ENCODE results near the gene EHBP1.

Gene EHBP1

GRCh38 chr2:62822549-62822948, 117.0 kb downstream of the EHBP1 start:
- DNase-seq (ENCODE audit: low read depth): no peak

- DNase-seq (ENCODE audit: low read depth): no peak
Observed at GRCh38 chr2:62824388-62824787, 118.9 kb downstream of the EHBP1 start.

- peak; percentile 78 for DNase-seq (ENCODE audit: low read depth)
Observed at GRCh38 chr2:62826141-62826540, 120.6 kb downstream of the EHBP1 start.

DNA sequence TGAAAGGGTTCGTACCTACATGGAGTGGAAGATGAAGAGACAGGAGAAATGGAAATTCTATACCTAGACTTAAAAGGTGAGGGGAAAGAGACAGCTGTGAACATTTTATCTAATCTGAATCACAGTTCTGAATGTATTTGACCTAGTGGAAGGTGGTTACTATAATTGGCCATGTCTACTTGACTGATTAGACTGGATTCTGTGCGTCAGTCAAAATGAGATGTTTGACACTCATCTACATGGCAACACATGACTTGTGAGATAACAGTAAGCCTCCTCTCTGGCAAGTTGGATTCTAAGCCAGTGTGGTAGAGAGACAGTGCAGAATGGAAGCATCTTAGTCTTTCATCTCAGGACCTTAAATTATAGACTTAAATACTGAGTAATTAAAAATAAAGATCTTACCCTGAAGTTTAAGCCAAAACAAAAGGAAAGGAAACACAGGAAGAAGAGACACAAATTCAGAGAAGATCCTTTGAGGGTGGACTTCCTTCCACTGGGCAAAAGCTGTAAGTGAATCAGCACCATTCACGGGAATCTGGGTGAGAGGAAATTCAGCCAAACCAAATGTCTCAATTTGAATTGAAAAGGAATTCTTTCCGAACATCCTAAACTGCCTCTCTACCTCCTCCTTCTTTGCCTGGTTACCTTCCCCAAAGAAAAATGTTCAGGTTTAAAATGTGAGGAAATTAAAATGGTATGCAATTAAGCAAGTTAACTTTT, 121.6 kb downstream of the EHBP1 start:
- no peak for DNase-seq (ENCODE audit: low read depth)

DNA sequence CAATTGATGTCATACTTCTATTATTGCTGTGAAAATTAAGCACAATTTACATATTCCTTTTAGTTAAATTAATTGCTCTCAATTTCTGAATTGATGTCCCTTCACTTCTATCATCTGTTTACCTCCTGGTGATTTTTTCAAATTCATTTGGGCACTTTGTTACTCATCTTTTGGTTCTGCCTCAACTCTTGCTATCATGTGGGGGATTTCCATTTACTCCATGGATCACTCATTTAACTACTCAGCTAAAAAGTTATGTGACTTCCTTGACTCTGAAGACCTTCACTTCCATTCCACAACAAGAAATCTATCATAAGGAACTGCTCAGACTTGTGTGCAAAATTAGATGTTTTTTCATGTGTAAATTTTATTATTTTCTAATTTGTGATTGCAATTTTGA, 126.2 kb downstream of the EHBP1 start:
- DNase-seq (ENCODE audit: low read depth): no peak

GRCh38 chr2:62844311-62845090, 139.0 kb downstream of the EHBP1 start:
- DNase-seq (ENCODE audit: low read depth): no peak

GRCh38 chr2:62845256-62845655, 139.7 kb downstream of the EHBP1 start:
- no peak for DNase-seq (ENCODE audit: low read depth)

- no peak for DNase-seq (ENCODE audit: low read depth)
Observed at GRCh38 chr2:62852254-62852653, 146.7 kb downstream of the EHBP1 start.

DNA sequence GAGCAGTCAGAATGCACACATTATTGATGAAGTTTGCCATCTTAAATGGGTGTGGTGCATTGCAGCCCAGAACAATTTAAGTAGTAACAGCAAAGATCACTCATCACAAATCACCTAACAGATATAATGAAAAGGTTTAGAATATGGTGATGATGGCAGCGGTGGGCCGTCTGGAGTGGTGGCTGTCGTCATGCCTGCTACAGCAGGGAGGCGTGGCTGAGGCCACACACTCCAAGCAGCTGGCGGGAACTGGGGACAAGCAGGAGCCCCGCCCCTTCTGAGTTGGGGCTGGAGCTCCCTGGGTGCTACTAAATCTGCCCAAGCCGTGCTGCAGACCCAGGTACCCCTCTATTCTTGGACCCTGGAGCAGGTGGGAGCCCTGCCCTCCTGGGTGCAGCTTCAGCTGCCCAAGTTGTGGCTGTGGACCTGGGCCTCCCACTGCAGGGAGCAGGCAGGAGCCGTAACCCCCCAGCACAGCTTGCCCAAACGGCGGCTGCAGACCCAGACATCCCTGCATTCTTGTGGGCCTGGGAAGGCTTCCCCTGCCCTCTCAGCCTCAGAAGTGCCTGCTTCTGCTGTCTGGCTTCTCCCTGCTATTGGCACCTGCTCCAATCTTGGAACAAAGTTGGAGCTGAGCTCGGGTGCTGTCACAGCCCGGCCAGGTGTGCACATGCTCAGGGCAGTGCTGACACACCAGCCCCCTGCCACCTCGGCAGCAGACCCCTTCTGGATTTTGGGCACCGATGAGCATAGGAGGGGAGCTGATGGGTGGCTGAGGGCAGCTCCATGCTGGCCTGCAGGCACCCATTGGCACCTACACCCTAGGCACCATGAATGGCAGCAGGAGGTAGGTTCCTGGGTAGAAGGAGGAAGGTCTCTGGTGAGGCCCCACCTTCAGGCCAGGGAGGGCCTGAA, 149.3 kb downstream of the EHBP1 start:
- no peak for DNase-seq (ENCODE audit: low read depth)

GRCh38 chr2:62856228-62857040, 150.9 kb downstream of the EHBP1 start:
- DNase-seq (ENCODE audit: low read depth): no peak

DNA sequence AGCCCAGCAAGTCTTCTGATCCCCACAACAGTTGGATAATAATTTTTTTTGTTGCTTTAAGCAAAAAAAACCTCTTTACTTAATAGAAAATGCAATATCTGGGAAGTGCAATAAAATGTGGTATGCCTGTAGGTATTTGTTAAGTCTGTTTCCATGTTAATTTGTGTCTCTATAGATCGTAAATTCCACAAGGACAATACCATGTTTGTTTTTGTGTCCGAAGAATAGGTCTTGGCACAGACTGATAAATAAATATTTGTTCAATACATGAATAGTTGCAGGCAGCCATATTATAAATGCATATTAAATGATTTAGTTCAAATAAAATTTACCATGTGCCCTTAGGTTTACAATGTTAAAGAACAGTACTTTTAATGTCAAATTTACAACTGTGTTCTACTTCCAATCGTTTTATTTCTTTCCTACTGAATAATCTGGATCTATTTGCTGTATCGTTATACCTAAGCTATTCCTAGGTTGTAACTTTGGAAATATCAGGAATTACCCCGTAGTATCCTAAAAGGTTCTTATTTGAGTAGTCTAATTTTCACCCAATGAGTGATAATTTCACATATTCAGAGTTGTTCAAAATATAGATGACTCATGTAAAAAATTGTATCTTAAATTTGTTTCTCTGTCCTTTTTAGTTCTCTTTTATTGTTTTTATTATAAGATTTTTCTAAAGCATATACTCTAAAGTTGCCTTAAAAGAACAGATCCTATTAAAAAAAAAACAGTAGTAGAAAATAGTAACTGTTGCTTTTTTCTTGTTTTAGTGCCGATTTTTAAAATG, 151.8 kb downstream of the EHBP1 start:
- no peak for DNase-seq (ENCODE audit: low read depth)

GRCh38 chr2:62858231-62858832, 152.8 kb downstream of the EHBP1 start:
- no peak for DNase-seq (ENCODE audit: low read depth)

GRCh38 chr2:62868947-62869346, 163.4 kb downstream of the EHBP1 start:
- no peak for DNase-seq (ENCODE audit: low read depth)

DNA sequence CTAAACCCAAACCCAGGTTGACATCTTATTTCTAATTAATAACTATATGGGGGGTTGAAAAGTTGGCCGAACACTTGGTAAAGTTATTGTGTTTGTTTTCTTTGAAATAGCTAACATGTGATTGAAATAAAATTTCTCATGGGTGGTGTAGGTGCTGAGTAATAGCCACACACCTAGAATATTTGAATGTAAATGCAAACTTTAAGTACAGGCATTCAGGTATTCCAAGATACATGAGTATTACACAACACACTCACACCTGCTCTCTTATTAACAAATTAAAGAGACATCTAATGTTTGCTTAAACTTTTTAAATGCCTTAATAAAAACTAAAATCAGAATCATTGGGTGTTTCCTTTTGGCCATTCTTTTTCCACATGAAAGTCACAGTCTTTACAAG, 165.5 kb downstream of the EHBP1 start:
- DNase-seq (ENCODE audit: low read depth): no peak

GRCh38 chr2:62871506-62871905, 166.0 kb downstream of the EHBP1 start:
- DNase-seq (ENCODE audit: low read depth): no peak

DNA sequence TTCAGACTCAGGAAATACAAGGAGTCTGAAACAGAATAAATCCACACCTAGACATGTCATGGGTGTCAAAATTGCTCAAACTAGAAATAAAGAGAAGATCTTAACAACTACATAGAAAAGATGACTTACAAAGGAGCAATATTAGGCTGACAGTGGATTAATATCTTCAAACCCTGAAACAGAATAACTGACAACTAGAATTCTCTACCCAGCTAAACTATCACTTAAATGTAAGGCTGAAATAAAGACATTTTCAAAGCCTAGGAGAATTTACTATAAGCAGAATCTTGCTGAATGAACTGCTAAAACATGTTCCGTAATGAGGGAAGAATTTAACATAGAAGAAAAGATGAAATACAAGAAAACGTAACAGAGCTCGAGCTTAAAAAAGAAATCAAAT, 168.1 kb downstream of the EHBP1 start:
- DNase-seq (ENCODE audit: low read depth): no peak

DNA sequence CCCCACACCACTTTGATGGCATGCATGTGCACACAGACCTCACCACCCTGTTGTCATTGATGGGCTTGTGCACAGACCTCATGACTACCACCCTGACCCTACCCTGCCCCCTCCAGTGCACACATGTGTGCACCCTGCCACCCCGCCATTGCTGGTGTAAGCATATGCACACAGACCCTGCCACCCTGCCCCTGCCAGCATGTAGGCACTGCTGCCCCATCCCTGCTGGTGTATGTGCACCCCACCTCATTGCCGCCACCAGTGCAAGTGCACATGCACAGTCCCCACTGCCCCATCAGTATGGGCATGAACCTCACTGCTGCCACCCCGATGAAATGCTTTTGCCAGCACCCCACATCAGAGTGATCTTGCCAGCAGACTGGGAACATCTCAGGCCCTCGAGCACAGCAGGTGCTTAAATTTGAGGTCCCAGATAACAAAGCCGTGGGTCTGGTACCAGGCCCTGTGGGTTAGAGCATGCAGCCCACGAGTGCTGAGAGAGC, 169.4 kb downstream of the EHBP1 start:
- DNase-seq (ENCODE audit: low read depth): no peak

GRCh38 chr2:62881162-62881795, 175.8 kb downstream of the EHBP1 start:
- no peak for DNase-seq (ENCODE audit: low read depth)

DNA sequence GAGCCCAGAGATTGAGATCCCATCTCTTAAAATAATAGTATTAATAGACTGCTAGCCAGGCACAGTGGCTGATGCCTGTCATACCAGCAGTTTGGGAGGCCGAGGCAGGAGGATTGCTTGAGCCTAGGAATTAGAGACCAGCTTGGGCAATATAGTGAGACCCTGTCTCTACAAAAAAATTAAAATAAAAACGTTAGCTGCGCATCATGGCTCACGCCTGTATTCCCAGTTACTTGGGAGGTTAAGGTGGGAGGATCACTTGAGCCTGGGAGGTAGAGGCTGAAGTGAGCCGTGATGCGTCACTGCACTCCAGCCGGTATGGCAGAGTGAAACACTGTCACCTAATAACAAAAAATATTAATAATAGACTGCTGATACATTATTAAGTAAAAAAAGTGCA, 178.1 kb downstream of the EHBP1 start:
- DNase-seq (ENCODE audit: low read depth): no peak

DNA sequence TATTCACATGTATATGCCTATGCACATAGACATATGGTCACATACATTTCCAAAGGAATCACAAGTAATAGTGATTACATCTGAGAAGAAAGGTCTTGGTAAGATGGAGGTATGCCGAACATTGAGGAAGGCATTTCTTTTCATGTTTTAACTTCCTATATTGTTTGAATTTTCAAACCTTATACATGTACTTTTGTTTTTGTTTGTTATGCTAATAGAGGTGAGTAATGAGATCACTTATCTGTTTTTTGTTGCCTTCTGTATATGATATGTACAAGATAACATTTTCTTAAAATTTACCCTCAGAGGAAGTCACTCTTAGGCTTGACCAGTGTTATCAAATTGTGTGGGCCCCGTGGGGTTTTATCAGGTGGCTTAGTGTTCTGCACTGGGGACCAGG, 178.6 kb downstream of the EHBP1 start:
- DNase-seq (ENCODE audit: low read depth): no peak

Data from EH (cell line).